Stimulated activated CD8-positive, alpha-beta memory T cell treated with anti-CD3 and anti-CD28 coated beads, Interleukin-15, amount 100 ng/mL, for 24 hours (primary cell): ENCODE measurements around the gene CDC42BPG.

Experiments used
- DNase-seq: peaks from one replicate; pipeline ENCODE4 v3.0.0-alpha.2; 2020; ENCODE audit warnings: low read depth

Gene CDC42BPG

GRCh38 chr11:64864473-64865285 is 20.2 kb upstream of the CDC42BPG start:
- no peak for DNase-seq

DNA sequence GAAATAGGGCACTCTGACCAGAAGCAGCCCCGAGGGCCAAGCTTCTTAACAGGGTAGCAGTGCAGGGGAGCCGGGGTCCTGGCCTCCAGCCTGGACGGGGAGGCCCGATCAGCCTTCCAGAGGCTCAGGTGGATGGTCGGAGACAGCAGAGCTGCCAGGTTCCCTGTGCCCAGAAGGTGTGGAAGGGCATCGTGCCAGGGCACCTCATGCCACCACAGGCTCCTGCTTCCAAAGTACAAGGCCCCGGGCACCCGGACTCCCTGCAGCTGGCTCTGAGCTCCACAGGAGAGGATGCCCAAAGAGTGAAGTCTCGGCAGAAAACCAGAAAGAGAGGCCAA is 19.7 kb upstream of the CDC42BPG start:
- DNase-seq, result no peak

DNA sequence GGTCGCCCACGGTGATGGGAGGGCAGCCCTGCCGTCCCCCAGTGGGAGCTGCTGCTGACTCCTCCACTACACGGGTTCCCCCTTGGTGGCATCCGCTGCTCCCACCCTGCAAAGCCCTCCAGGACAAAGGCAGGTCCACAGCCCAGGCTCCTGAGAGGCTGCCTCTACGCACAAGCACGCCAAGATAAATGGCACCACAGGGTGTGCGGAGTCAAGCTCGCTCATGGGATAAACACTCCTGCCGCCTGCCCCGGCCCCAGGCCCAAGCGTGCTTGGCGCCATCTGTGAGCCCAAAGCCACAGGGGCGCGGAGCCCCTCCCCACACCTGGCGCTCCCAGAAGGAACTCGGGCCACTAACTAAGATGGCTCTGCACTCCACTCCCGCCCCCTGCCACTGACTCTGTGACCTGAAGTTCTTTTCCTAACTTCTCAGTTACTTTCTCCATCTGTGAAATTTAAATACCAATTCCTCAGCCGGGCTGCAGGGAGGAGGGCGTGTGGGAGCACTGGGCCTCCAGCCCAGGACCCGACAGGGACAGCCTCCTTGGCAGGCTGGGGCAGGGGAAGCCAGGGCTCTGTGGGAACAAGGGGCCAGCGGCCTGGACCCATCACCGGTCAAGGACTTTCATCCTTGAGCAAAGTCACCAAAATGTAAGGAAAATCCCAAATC is 19.1 kb upstream of the CDC42BPG start:
- no peak for DNase-seq

DNA sequence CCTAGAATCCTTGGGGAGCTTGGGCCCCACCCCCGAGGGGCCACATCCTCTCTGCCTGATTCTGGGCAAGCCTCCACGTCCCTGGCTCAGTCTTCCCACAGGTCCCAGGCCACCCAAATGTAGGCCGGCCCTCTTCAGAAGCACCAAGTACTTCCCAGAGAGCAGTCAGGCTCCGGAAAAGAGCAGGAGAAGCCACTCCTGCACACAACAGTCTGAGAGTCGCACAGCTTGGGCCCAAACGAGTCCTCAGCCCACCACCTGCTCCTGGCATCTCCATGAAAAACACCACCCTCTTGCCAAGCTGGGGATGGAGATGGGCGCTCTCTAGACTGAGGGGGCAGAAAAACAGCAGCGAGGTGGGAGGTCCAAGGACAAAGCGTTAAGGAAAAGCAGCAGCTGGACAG is 18.5 kb upstream of the CDC42BPG start:
- no peak for DNase-seq

GRCh38 chr11:64861227-64861975 is 16.9 kb upstream of the CDC42BPG start:
- no peak for DNase-seq

DNA sequence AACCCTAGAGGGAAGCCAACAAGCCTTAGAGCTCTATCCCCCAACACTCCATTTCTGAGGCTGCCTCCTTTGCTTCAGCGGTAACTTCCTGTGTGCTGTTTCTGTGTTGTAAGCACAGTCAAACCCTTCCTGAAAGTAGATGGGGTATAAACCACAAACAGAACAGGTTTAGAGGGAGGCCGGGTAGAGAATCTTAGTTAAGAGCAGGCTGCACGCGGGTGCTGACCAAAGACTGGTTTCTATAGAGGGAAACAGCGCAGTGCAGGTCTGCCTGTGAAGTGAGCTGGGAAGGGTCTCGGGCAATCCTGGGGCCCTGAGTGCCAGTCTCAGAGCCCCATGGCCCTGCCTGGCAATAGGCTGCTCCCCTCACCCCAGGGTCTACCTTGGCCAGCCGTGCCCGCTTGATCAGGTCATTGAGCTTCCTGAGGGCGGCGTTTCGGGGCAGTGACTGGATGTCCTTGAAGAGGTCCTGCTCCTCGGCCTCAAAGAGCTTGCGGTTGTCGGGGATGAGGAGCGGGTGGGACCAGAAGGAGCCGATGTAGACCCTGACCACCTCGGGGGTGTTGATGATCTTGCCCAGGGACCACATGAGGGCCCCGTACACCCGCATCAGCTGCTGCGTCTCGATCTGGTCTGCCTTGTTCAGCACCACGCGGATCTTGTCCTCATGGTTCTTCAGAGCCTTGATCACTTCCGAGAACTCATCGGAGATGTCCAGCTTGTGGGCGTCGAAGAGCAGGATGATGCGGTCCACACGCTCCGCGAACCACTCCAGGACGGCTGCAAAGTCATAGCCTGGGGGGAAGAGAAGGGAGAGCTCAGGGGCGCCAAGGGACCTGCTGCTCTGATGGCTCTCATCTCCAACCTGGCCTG is 15.3 kb upstream of the CDC42BPG start:
- DNase-seq, result no peak

DNA sequence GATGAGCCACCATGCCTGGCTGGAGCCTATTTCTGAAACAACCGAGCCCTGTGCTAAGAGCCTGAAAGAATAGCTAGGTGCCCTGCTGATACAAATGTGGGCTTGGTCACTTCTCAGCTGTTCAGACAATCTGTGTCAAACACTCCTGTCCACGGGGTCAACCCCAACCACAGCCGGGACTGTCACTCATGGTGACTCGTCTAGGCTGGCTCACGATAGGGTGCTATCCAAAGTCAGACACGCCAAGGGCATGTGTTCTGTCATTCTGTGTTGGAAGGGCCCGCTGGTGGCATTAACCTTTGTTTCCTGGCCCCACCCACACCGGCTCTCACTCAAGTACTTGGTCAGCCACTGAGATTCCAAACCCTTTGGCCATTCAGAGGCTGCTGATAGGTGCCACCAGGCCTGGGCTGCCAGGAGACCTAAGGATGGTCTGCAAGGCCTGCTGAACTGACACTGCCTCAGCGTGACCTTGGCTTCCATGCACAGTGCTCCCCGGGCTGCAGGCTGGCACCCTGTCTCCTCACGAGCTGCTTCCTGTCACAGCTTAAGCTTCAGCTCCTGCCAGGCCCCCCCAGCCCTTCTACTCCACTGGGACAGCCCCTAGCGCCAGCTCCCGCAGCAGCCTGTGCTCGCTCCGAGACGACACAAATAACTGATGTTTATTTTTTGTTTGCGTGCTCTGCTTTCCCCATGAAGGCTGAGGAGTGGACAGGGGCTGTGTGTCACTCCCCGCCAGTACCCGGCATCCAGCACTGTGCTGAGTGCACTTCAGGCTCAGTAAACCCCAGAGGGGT is 14.2 kb upstream of the CDC42BPG start:
- no peak for DNase-seq

- DNase-seq, result no peak
These were observed 13.0 kb upstream of the CDC42BPG start for GRCh38 chr11:64857485-64857884.

DNA sequence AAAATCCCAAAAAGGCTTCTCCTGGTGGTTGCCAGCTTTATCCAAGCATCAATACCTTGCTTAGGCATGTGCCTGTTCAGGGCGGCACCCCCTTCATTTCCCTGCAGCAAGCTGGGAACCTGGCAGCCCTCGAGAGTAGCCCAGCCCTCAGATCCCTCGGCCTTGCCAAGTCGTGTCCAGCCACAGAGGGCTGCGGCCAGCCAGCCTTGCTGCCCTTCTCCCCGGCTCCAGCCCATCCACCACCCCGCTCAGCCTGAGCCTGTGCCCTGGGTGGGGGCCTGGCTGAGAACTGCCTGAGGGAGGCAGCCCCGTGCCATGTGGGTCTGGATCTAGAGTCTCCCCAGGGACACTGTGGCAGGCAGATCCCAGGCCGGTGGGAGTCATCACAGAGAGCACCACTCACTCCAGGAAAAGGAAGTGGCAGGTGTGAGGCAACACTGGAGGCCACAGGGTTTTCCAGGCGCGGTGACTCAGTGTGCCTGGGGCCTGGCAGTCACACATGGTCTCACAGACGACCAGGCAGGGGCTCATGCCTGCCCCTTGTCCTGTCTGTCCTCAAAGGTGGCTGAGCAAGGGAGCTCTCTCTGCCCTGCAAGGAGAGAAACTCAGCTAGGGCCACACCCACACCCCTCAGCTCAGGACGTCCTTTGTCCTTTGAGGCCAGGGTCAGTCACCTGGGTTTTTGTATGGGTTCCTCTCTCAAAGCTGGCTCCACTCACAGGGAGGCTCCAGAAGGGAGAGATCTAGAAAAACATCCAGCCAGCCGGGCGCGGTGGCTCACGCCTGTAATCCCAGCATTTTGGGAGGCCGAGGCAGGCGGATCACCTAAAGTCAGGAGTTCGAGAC is 12.2 kb upstream of the CDC42BPG start:
- no peak for DNase-seq

DNA sequence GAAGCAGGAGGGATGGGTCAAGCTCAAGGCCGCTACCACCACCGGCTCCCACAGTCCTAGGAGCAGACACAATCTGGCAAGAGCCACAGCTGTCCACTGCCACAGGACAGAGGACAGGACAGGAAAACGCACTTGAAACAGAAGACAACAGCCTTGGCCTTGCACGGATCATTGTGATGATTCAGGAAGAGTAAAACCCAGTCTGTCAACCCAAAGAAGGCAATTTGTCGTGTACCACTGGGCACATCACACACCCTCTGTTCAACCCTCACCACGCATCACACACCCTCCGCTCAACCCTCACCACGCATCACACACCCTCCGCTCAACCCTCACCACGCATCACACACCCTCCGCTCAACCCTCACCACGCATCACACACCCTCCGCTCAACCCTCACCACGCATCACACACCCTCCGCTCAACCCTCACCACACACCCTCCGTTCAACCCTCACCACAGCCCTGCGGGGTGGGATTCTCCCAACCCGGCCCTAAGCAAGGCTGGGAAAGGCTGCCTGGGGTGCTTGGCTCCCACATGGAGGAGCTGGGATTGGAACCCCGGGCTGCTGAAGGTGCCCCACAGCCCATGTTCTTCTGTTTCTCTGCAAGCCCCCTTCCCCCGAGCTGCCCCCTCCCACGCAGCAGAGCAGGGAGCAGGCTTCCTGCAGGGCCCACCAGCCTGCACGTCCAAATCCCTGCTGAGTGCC is 11.3 kb upstream of the CDC42BPG start:
- DNase-seq, result no peak

DNA sequence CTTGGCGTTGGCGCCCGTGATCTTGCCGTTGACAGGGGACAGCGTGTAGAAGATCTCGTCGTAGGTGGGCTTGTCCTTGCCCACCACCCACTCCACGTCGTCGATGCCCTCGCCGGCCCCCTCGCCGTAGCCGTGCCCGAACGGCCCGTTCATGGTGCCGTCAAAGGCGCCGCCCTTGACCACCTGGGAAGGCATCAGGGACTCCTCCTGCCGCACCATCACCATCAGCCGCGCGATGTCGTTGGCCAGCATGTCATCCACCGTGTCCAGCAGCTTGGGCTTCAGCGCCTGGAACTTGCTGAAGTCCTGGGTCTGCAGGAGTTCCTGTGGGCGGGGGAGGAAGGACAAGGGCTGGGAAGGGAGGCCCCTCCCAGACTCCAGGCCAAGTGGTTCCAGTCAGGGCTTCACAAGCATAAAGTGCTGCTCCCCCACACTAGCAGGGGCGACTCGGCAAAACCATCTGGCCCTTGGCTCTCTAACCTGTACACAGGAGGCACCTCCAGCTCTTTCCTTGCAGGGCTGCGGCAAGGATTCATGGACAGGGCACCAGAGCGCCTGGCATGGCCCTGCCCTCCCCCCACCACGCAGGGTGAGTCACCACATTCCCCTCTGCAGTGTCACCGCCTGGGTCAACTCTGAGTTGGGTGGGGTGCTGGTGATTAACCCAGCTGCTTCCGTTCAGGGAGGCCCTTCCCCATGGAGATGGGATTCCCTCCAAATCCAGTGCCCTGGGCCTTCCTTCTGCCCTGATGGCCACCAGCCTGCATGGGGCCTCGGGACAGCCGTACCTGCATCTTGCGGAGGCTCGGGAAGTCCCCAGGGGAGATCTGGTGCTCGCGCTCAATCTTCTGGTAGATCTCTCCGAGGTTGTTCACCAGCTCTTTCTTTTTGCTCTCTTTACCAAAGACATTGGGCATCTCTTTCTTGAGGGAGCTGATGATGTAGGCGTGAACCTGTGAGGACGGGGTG is 10.4 kb upstream of the CDC42BPG start:
- no peak for DNase-seq

DNA sequence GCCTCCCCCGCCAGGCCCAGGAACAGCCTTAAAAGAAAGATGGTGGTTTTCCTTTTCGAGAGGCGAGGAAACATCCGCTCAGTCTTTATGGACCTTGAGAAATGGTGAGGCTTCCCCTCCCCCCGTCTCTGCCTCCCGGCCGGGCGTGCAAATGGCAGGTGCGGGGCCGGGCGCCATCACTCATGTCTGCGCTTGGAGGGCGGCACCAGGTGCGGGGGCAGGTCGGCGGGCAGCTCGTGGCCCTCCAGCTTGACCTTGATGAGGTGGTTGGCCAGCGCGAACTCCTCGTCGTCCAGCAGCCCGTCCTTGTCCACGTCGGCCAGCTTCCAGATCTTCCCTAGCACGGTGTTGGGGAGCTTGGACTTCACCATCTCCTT is 9.7 kb upstream of the CDC42BPG start:
- no peak for DNase-seq

- DNase-seq, result no peak
These were observed 9.3 kb upstream of the CDC42BPG start for GRCh38 chr11:64853709-64854108.

- DNase-seq, result no peak
These were observed 8.5 kb upstream of the CDC42BPG start for GRCh38 chr11:64852804-64853509.

DNA sequence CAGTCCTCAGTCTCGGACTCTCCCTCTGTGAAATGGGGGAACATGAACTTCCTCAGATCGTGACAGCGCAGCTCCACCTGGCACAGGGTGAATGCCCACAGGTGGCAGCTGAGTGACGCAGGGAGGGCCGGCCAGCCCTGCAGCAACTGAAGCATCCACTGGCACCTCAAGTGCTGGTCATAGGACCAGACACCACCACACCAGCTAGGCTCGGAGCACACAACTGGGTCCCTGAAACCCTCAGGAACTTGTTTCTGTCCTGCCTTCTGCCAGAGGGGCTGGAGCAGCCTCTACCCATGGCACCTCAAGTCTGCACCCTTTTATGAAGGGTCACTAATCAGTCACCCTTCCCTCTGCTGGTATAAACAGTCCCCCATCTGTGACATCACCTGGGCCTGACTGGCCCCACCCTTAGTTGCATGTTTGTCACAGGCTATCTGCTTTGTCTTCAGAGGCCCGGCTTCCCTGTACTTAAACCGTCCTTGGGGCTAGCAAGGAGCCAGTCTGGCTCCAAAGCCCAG is 7.4 kb upstream of the CDC42BPG start:
- DNase-seq, result no peak

- no peak for DNase-seq
These were observed 6.6 kb upstream of the CDC42BPG start for GRCh38 chr11:64850979-64851567.
